K562 (cell line): ENCODE data around the gene SEC61A1. TPM values are rescaled to one million over a fixed set of nuclear protein-coding genes. Genes with fewer than 3 reads are reported as not detected.

Experiments used
- ATAC-seq: fragments of 200-7000 bp; cut with Tn5 transposase; 3 replicates; pipeline ENCODE4 v1.9.1; 2020; ENCODE audit warnings: moderate library complexity
- BruUV-seq: library from RNA; stranded (reverse); fragments of 400-500 nt; replicated peaks from 2 replicates; lab custom pipeline; 2021; lab: Mats Ljungman, UMichigan
- CTCF ChIA-PET: fragments of 300-600 bp; formaldehyde crosslinking; extraction: SDS; loops from one replicate; lab custom pipeline; 2021; ENCODE audit warnings: low intra/inter-chr PET ratio; lab: Yijun Ruan, JAX
- POLR2A ChIA-PET: fragments of 300-600, 350-650 bp; sonication (Branson Sonifier 250); formaldehyde crosslinking; extraction: SDS; loops from one replicate; lab custom pipeline; 2021; ENCODE audit warnings: antibody characterized with exemption, inconsistent platforms; lab: Yijun Ruan, JAX
- DNase-seq, 4 experiments: peaks; one replicate each; pipeline versions ENCODE4 v3.0.0 to v3.0.0-alpha.2; 2011 to 2018; ENCODE audit warnings: low spot score in 3 of 4, mixed read lengths in 3 of 4; ENCODE audit errors: extremely low read depth in 1 of 4
- FAIRE-seq: peaks from 2 replicates; lab custom pipeline; 2011; peaks lifted over from hg19 to GRCh38; lab: Jason Lieb, UNC
- H2AFZ ChIP-seq: 2 replicates; pipeline ENCODE4 v1.6.0; 2011; ENCODE audit warnings: low read depth, low read length, control low read depth, inconsistent platforms
- H3K27ac ChIP-seq: fragments of 200-600 bp; 3 replicates; pipeline ENCODE4 v1.8.0; 2011; ENCODE audit warnings: low read depth, mild to moderate bottlenecking, control low read depth, inconsistent platforms, low read length, moderate library complexity, mixed read lengths; ENCODE audit errors: extremely low read depth
- H3K27me3 ChIP-seq, 2 experiments: fragments of 300-600 bp in 1 of 2; 2 replicates in 1 of 2; 3 replicates in 1 of 2; pipeline versions ENCODE4 v1.6.0 to v1.8.0; 2011; ENCODE audit warnings: inconsistent platforms in 2 of 2, low read length in 2 of 2, mild to moderate bottlenecking in 1 of 2, mixed read lengths in 1 of 2, moderate library complexity in 1 of 2; ENCODE audit not compliant: control insufficient read depth in 2 of 2, insufficient read depth in 2 of 2
- H3K36me3 ChIP-seq: fragments of 300-600 bp; 3 replicates; pipeline ENCODE4 v1.8.0; 2011; ENCODE audit warnings: mild to moderate bottlenecking, low read length, inconsistent platforms; ENCODE audit not compliant: control insufficient read depth, insufficient read depth
- H3K4me1 ChIP-seq, 2 experiments: fragments of 200-600 bp in 1 of 2; replicated peaks in 1 of 2; 2 replicates in 1 of 2; 3 replicates in 1 of 2; pipeline versions ENCODE4 v1.5.1 to v1.8.0; 2011; ENCODE audit warnings: inconsistent platforms in 2 of 2, low read length in 2 of 2, mild to moderate bottlenecking in 1 of 2, mixed read lengths in 1 of 2, moderate library complexity in 1 of 2; ENCODE audit not compliant: control insufficient read depth in 2 of 2, insufficient read depth in 2 of 2
- H3K4me2 ChIP-seq: 2 replicates; pipeline ENCODE4 v1.6.1; 2011; ENCODE audit warnings: low read length, control low read depth, inconsistent platforms, mixed read lengths; ENCODE audit not compliant: insufficient read depth
- H3K4me3 ChIP-seq: fragments of 200-600 bp; sonication (generic), shearing (Covaris generic); 2 replicates; pipeline ENCODE4 v1.5.1; 2016; ENCODE audit warnings: control low read depth, inconsistent platforms
- H3K79me2 ChIP-seq: fragments of 200-600 bp; 3 replicates; pipeline ENCODE4 v1.8.0; 2011; ENCODE audit warnings: low read length, inconsistent platforms; ENCODE audit not compliant: control insufficient read depth, insufficient read depth
- H3K9ac ChIP-seq, 2 experiments: 2 replicates each; pipeline versions ENCODE4 v1.6.0 to v1.6.1; 2011; ENCODE audit warnings: low read depth in 2 of 2, low read length in 2 of 2, control low read depth in 1 of 2, inconsistent platforms in 1 of 2, mild to moderate bottlenecking in 1 of 2, mixed read lengths in 1 of 2; ENCODE audit not compliant: insufficient read depth in 1 of 2
- H3K9me1 ChIP-seq: one replicate; pipeline ENCODE4 v1.6.0; 2011; ENCODE audit warnings: inconsistent platforms, mild to moderate bottlenecking, low read length, moderate library complexity; ENCODE audit not compliant: control insufficient read depth, insufficient read depth
- H3K9me3 ChIP-seq: replicated peaks from 2 replicates; pipeline ENCODE4 v1.5.1; 2011; ENCODE audit warnings: low read depth, low read length, inconsistent platforms; ENCODE audit not compliant: control insufficient read depth, insufficient read depth
- H4K20me1 ChIP-seq: replicated peaks from 2 replicates; pipeline ENCODE4 v1.6.1; 2011; ENCODE audit warnings: low read length, inconsistent platforms, mixed read lengths; ENCODE audit not compliant: control insufficient read depth, insufficient read depth
- BRF2 ChIP-seq: IDR thresholded peaks from 3 replicates; pipeline ENCODE4 v1.6.1; 2011; ENCODE audit warnings: borderline replicate concordance, mild to moderate bottlenecking; ENCODE audit not compliant: insufficient read length, insufficient read depth
- CBFA2T3 ChIP-seq: fragments of 450-650 bp; IDR thresholded peaks from 2 replicates; pipeline ENCODE4 v1.6.1; 2017
- ELK1 ChIP-seq: sonication (generic); formaldehyde crosslinking; IDR thresholded peaks from 2 replicates; pipeline ENCODE4 v1.8.1; 2022; ENCODE audit warnings: missing genetic modification reagents
- ETV5 ChIP-seq: sonication (generic); formaldehyde crosslinking; IDR thresholded peaks from 2 replicates; pipeline ENCODE4 v1.4.0; 2020; ENCODE audit warnings: low read depth, mild to moderate bottlenecking, missing genetic modification reagents
- LARP7 ChIP-seq: fragments of 450-650 bp; IDR thresholded peaks from 2 replicates; pipeline ENCODE4 v1.6.1; 2016
- MBD1 ChIP-seq: fragments of 250-450 bp; sonication (Bioruptor Pico); IDR thresholded peaks from 2 replicates; pipeline ENCODE4 v1.8.0; 2022; ENCODE audit warnings: inconsistent platforms
- MCM3 ChIP-seq: fragments of 450-650 bp; IDR thresholded peaks from 2 replicates; pipeline ENCODE4 v1.6.1; 2016
- MNT ChIP-seq, 2 experiments: fragments of 450-650 bp; conservative IDR thresholded peaks; 2 replicates each; pipeline ENCODE4 v1.6.1; 2017; ENCODE audit warnings: mild to moderate bottlenecking in 2 of 2, moderate library complexity in 2 of 2
- NONO ChIP-seq, 2 experiments: fragments of 200-400 bp in 1 of 2; fragments of 450-650 bp in 1 of 2; formaldehyde crosslinking in 1 of 2; IDR thresholded peaks; 2 replicates each; pipeline ENCODE4 v1.6.1; 2017; ENCODE audit warnings: low read depth in 2 of 2, mild to moderate bottlenecking in 2 of 2, moderate library complexity in 2 of 2, low read length in 1 of 2
- POLR2A ChIP-seq: fragments of 450-650 bp; conservative IDR thresholded peaks from 2 replicates; pipeline ENCODE4 v1.6.1; 2016
- PYGO2 ChIP-seq: fragments of 450-650 bp; IDR thresholded peaks from 2 replicates; pipeline ENCODE4 v1.6.1; 2016; ENCODE audit warnings: mild to moderate bottlenecking, missing genetic modification characterization, moderate library complexity, missing compliant biosample characterization
- SOX6 ChIP-seq: fragments of 450-650 bp; IDR thresholded peaks from 2 replicates; pipeline ENCODE4 v1.6.1; 2014; ENCODE audit warnings: mild to moderate bottlenecking
- TAF15 ChIP-seq: fragments of 200-400 bp; formaldehyde crosslinking; IDR thresholded peaks from 2 replicates; pipeline ENCODE4 v1.6.1; 2017; ENCODE audit warnings: mild to moderate bottlenecking, low read depth, low read length, moderate library complexity
- ZNF24 ChIP-seq: fragments of 450-650 bp; IDR thresholded peaks from 2 replicates; pipeline ENCODE4 v1.6.1; 2016
- ZNF347 ChIP-seq: fragments of 450-650 bp; formaldehyde crosslinking; IDR thresholded peaks from 2 replicates; pipeline ENCODE4 v1.4.0; 2020; ENCODE audit warnings: low read depth, mild to moderate bottlenecking, moderate library complexity
- WGBS: fragments of 100-300 bp; shearing (Covaris generic); methylation state at CpG from one replicate; pipeline ENCODE4 v1.1.6; 2016; ENCODE audit warnings: low coverage, mixed read lengths; ENCODE audit not compliant: insufficient coverage; ENCODE audit errors: missing lambda C conversion rate; 5-methylcytosine and 5-hydroxymethylcytosine counted together
- in situ Hi-C: fragments of 300-500 bp; cut with MboI; formaldehyde crosslinking; loops from 4 replicates; pipeline ENCODE4 v1.15.0; 2018; ENCODE audit warnings: inconsistent platforms, mixed read lengths
- intact Hi-C: fragments of 100-400 bp; cut with micrococcal nuclease; formaldehyde crosslinking; loops from 2 replicates; pipeline ENCODE4 v1.14.2; 2022
- polyA plus RNA-seq, 8 experiments: library from polyadenylated mRNA; depleted of rRNA in 4 of 8; stranded (reverse) in 5 of 8; unstranded in 3 of 8; fragments of >200 nt; fragmentation: Nextera tagmentation in 2 of 8; fragmentation: Illumina TruSeq in 1 of 8; extraction: Ambion mirVana in 2 of 8; extraction: Trizol in 1 of 8; gene quantifications; 2 replicates each; pipeline versions ENCODE4 v1.2.1 to v1.2.3, GENCODE V29; 2011 to 2014; ENCODE audit warnings: inconsistent platforms in 1 of 8, missing spikeins in 1 of 8
- total RNA-seq, 7 experiments: library from RNA; depleted of rRNA in 6 of 7; stranded (reverse); fragments of >200 nt in 6 of 7; fragmentation: Illumina TruSeq in 2 of 7; extraction: Trizol in 2 of 7; gene quantifications; 2 replicates each; pipeline versions ENCODE4 v1.2.1 to v1.2.3, GENCODE V29; 2011 to 2021; ENCODE audit warnings: low replicate concordance in 1 of 7

SEC61A1 gene
- total and polyA plus RNA-seq, 9 of the 15 experiments (the other 6 are each of a cell fraction or from before 2014, with no cell fraction given), result 1.9 to 140 (median 79.1) TPM

- no peak for TF ChIP-seq MBD1
- no peak for TF ChIP-seq ZNF347 (CRISPR knock-in tag)
- TF ChIP-seq BRF2, result no peak
- no peak for TF ChIP-seq CBFA2T3
Measured at GRCh38 chr3:128100638-128101037, 48.4 kb downstream of the SEC61A1 start (continued).

GRCh38 chr3:128103136-128103676 lies 51.0 kb downstream of the SEC61A1 start:
- H3K9ac ChIP-seq, result no peak overlapping the region
- no peaks in the 10 kb centered on the region for H4K20me1 ChIP-seq
- no peak overlapping the region for H3K4me2 ChIP-seq
- CTCF ChIA-PET, result no interaction called here
- in situ Hi-C loops, result no loop called here
- no peaks in the 10 kb centered on the region for H3K9me1 ChIP-seq
- DNase-seq, result no peak
- no peaks in the 10 kb centered on the region for H3K27me3 ChIP-seq
- ATAC-seq, result no peak
- intact Hi-C loops, result no loop called here
- H2AFZ ChIP-seq, result no peak overlapping the region
- H3K9me3 ChIP-seq, result no peaks in the 10 kb centered on the region
- H3K27ac ChIP-seq, result no peak overlapping the region
- peaks cover 13% of the 10 kb centered on the region; the same call in 2 of the 3 replicates for H3K79me2 ChIP-seq
- 92% methylated on average over 4 of the region's 5 CpGs for WGBS
- no TSS peak for BruUV-seq
- H3K4me3 ChIP-seq, result no peak overlapping the region
- peaks cover 95% of the 10 kb centered on the region; the same call in 2 of the 3 replicates for H3K36me3 ChIP-seq
- no peaks in the 10 kb centered on the region; a peak in 1 of 5 replicates for H3K4me1 ChIP-seq
- POLR2A ChIA-PET, result no interaction called here
- no peak for FAIRE-seq
- no peak for TF ChIP-seq TAF15
- TF ChIP-seq ETV5, result no peak
- no peak for TF ChIP-seq ELK1 (CRISPR knock-in tag)
- TF ChIP-seq LARP7, result no peak
- no peak for TF ChIP-seq PYGO2 (tag)
- TF ChIP-seq MCM3, result no peak
- TF ChIP-seq MNT (conservative IDR thresholded peaks at IDR 0.05), result no peak
- no peak for TF ChIP-seq NONO (IDR thresholded peaks at IDR 0.05; ENCODE audit: low read depth in 2 of 2, low read length in 1 of 2)
- no peak for TF ChIP-seq ZNF24
- no peak for TF ChIP-seq SOX6
- TF ChIP-seq POLR2A, result no peak
